Tibial artery (tissue), 4 donors: ENCODE results near the gene TRAF3.

ENCODE experiments used
- DNase-seq, 2 donors: peaks; one replicate each; pipeline ENCODE4 v3.0.0-alpha.2; 2019
- H3K27ac ChIP-seq, 2 donors: fragments of 200-600 bp; sonication (generic) in 1 of 2; 1 replicate in 1 of 2; 2 replicates in 1 of 2; pipeline ENCODE4 v1.5.1; 2018 to 2019; ENCODE audit warnings: mild to moderate bottlenecking in 1 of 2
- H3K27me3 ChIP-seq, 2 donors: fragments of 200-600 bp; sonication (generic) in 1 of 2; one replicate each; pipeline versions ENCODE4 v1.5.1 to v1.6.0; 2016 to 2019
- H3K36me3 ChIP-seq, 3 donors: fragments of 200-600 bp; sonication (generic) in 2 of 3; one replicate each; pipeline ENCODE4 v1.5.1; 2016 to 2019; ENCODE audit warnings: mild to moderate bottlenecking in 2 of 3
- H3K4me1 ChIP-seq, 4 donors: fragments of 200-600 bp; sonication (generic) in 2 of 4; 1 replicate in 3 of 4; 2 replicates in 1 of 4; pipeline ENCODE4 v1.5.1; 2016 to 2019
- H3K4me3 ChIP-seq, 2 donors: fragments of 200-600 bp; sonication (generic) in 1 of 2; 1 replicate in 1 of 2; 2 replicates in 1 of 2; pipeline ENCODE4 v1.5.1; 2018 to 2019; ENCODE audit warnings: mild to moderate bottlenecking in 2 of 2
- H3K9me3 ChIP-seq, 3 donors: fragments of 200-600 bp; sonication (generic) in 1 of 3; one replicate each; pipeline ENCODE4 v1.5.1; 2016 to 2019
- CTCF ChIP-seq, 2 experiments: fragments of 200-600 bp in 1 of 2; fragments of 450-650 bp in 1 of 2; IDR thresholded peaks; one replicate each; pipeline ENCODE4 v1.5.1; 2017 to 2019; ENCODE audit warnings: antibody characterized with exemption in 2 of 2, mild to moderate bottlenecking in 1 of 2, moderate library complexity in 1 of 2
- intact Hi-C: fragments of 100-400 bp; cut with DNase I; formaldehyde crosslinking; loops from one replicate; pipeline ENCODE4 v1.15.0; 2023; ENCODE audit warnings: low total_unique reads

Gene TRAF3

GRCh38 chr14:102937331-102938175, 160.3 kb downstream of the TRAF3 start:
- H3K9me3 ChIP-seq = no peaks in the 10 kb centered on the region
- intact Hi-C loops = no loop called here
- no peaks in the 10 kb centered on the region for H3K4me1 ChIP-seq
- H3K27me3 ChIP-seq = no peaks in the 10 kb centered on the region
- DNase-seq = no peak
- H3K27ac ChIP-seq = no peak overlapping the region
- H3K4me3 ChIP-seq = no peak overlapping the region
- no peak for TF ChIP-seq CTCF (IDR thresholded peaks at IDR 0.05)
- peaks cover 74 to 100% (median 83%) of the 10 kb centered on the region in 3 donors for H3K36me3 ChIP-seq

DNA sequence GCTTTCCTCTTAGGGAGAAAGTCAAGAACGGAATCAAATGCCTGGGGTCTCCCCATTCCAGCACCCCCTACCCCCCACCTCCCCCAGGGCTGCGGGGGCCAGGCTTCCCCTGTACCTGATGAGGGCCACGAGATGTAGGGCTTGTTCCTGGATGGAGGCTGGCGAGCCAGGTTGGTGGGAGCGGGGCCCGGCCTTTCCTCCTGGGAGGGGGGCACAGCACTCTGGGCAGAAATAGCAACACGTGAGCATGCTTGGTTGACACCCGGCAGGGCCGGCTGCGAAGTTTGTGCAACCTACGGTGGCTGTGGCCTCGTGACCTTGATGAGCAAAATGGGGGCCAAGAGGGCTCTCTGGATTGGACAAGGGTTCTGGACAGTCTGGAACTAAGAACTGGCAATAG, 160.9 kb downstream of the TRAF3 start:
- no peak for TF ChIP-seq CTCF (IDR thresholded peaks at IDR 0.05)
- no peak for DNase-seq
- Histone ChIP-seq H3K27ac (no peak overlapping the region), H3K4me3 (no peak overlapping the region), H3K27me3 (no peaks in the 10 kb centered on the region), H3K9me3 (no peaks in the 10 kb centered on the region), H3K4me1 (no peaks in the 10 kb centered on the region), H3K36me3 (peaks cover 76 to 100% (median 83%) of the 10 kb centered on the region in 3 donors)
- intact Hi-C loops = no loop called here

DNA sequence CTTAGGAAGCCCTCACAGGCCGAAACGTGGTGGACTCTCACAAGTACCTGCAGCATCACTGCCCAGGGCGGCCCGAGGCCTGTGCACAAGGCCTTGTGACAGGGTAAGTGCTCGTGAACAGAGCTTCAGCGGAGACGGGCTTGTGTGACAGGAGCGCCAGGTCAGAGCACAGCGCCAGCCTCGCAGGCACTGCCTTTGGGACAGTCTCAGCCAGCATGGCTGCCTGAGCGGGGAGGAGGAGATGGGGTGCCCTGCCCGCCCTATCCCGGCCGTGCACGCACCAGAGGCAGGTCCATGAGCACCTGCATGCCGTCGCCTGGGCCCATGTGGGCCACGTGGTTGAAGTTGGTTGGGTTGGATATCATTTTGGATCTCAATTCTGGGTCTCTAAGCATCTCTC, 162.1 kb downstream of the TRAF3 start:
- H3K4me1 ChIP-seq = no peaks in the 10 kb centered on the region
- intact Hi-C loops = no loop called here
- no peaks in the 10 kb centered on the region for H3K27me3 ChIP-seq
- no peak for DNase-seq
- H3K9me3 ChIP-seq = no peaks in the 10 kb centered on the region
- TF ChIP-seq CTCF (IDR thresholded peaks at IDR 0.05) = no peak
- H3K36me3 ChIP-seq = peaks cover 76 to 100% (median 83%) of the 10 kb centered on the region in 3 donors
- no peak overlapping the region for H3K27ac ChIP-seq
- no peak overlapping the region for H3K4me3 ChIP-seq

DNA sequence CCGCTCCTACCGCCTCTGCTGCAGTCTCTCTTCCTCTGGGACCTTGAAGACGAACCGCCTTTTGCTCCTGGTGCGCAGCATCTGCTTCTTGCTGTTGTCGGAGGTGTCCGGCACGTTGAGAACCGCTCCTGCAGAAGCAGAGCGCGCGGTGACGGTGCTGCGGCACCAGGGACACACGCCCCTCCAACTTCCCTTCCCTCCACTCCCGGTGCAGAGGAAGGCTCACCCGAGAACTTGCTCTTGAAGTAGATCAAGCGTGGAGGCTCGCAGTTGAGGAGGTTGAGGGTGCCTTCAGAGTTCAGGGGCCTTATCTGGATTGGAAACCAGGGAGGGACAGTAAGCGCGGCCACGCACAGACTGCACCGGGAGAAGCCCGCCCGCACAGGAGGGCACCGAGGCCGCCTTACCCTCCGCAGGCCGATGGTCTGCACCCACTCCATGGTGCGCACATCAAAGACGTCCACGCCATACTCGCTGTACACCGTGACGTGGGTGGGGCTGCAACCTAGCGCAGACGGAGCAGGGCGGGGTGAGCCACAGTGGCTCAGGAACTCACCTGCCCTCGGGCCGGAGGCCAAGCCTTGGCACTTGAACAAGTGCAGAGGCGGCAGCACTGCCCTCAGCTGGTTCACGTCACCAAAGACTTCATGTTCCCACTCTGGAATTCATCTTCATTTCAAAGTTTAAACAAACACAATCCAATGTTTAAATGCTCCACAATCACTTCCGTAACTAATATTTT, 162.7 kb downstream of the TRAF3 start:
- no peaks in the 10 kb centered on the region for H3K4me1 ChIP-seq
- no peak overlapping the region for H3K27ac ChIP-seq
- DNase-seq = no peak
- H3K36me3 ChIP-seq = peaks cover 80 to 100% (median 87%) of the 10 kb centered on the region in 3 donors
- TF ChIP-seq CTCF (IDR thresholded peaks at IDR 0.05) = no peak
- intact Hi-C loops = no loop called here
- H3K9me3 ChIP-seq = no peaks in the 10 kb centered on the region
- no peaks in the 10 kb centered on the region for H3K27me3 ChIP-seq
- H3K4me3 ChIP-seq = no peak overlapping the region

DNA sequence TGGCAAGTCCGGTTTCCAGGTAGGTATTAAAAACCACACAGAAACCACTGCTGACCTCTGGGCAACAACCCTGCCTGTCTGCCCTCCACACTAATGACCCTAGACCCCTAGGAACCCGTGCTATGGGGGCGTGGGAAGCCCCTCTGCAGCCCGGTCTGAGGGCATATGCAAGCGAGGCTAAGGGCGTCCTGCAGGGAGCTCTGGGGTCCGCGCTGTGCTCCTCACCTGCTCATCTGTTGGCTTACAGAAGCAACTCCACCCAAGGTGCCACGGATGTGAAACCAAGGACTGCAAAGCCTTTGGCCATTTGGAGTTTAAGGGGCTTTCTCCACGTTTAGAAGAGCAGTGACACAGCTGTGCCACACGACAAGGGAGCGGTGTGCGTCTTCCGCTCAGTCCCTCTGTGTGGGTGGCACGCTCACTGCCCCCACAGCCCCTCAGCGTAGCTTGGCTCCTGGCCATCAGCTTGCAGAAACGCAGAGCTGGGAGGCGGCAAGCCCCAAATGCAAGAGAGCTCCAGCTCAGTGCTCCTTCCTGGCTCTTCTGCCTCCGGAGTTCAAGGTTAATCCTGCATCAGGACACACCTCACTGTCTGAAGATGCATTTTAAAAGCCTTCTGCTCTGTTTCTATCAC, 163.6 kb downstream of the TRAF3 start:
- intact Hi-C loops = no loop called here
- no peak overlapping the region for H3K4me3 ChIP-seq
- TF ChIP-seq CTCF (IDR thresholded peaks at IDR 0.05) = no peak
- H3K4me1 ChIP-seq = no peaks in the 10 kb centered on the region
- no peaks in the 10 kb centered on the region for H3K27me3 ChIP-seq
- peaks cover 87 to 100% (median 95%) of the 10 kb centered on the region in 3 donors for H3K36me3 ChIP-seq
- H3K27ac ChIP-seq = no peak overlapping the region
- DNase-seq = no peak
- no peaks in the 10 kb centered on the region for H3K9me3 ChIP-seq
